GM12878 (cell line): ENCODE measurements around the gene NR6A1. TPM values are rescaled to one million over a fixed set of nuclear protein-coding genes. Genes with fewer than 3 reads are reported as not detected.

Experiments
- ATAC-seq: fragments of 200-7000 bp; cut with Tn5 transposase; 3 replicates; pipeline ENCODE4 v1.9.1; 2020; ENCODE audit warnings: mild to moderate bottlenecking, moderate library complexity
- BruUV-seq: library from RNA; stranded (reverse); fragments of 400-500 nt; replicated peaks from 2 replicates; lab custom pipeline; 2021; lab: Mats Ljungman, UMichigan
- CTCF ChIA-PET: fragments of 300-600 bp; sonication (Branson Sonifier 250); formaldehyde crosslinking; extraction: SDS; loops from one replicate; lab custom pipeline; 2021; ENCODE audit warnings: inconsistent platforms; lab: Yijun Ruan, JAX
- POLR2A ChIA-PET: fragments of 350-600 bp; formaldehyde crosslinking; extraction: SDS; loops from one replicate; lab custom pipeline; 2021; ENCODE audit warnings: inconsistent platforms; lab: Charles Lee
- RAD21 ChIA-PET: fragments of 300-600 bp; sonication (Branson Sonifier 250); formaldehyde crosslinking; loops from one replicate; lab custom pipeline; 2023; ENCODE audit warnings: antibody characterized with exemption; ENCODE audit not compliant: unreplicated experiment; lab: Charles Lee
- SMC1A ChIA-PET: fragments of 300-600 bp; sonication (Branson Sonifier 250); formaldehyde crosslinking; loops from one replicate; lab custom pipeline; 2023; ENCODE audit not compliant: unreplicated experiment, uncharacterized antibody; lab: Charles Lee
- DNase-seq: peaks from one replicate; pipeline ENCODE4 v3.0.0-alpha.2; 2011; ENCODE audit warnings: low read depth, low spot score
- FAIRE-seq: peaks from 3 replicates; lab custom pipeline; 2011; peaks lifted over from hg19 to GRCh38; lab: Jason Lieb, UNC
- H2AFZ ChIP-seq: 2 replicates; pipeline ENCODE4 v1.6.0; 2011; ENCODE audit warnings: low read depth, low read length, control low read depth; ENCODE audit not compliant: control insufficient read depth
- H3K27ac ChIP-seq: 2 replicates; pipeline ENCODE4 v1.5.1; 2011; ENCODE audit warnings: control low read depth; ENCODE audit not compliant: control insufficient read depth, insufficient read depth
- H3K27me3 ChIP-seq, 2 experiments: replicated peaks in 1 of 2; 2 replicates each; pipeline versions ENCODE4 v1.6.0 to v1.6.1; 2011; ENCODE audit warnings: low read length in 1 of 2; ENCODE audit not compliant: control insufficient read depth in 2 of 2, insufficient read depth in 2 of 2
- H3K36me3 ChIP-seq, 2 experiments: 2 replicates each; pipeline ENCODE4 v1.5.1; 2011; ENCODE audit warnings: low read length in 1 of 2; ENCODE audit not compliant: control insufficient read depth in 2 of 2, insufficient read depth in 2 of 2
- H3K4me1 ChIP-seq: 2 replicates; pipeline ENCODE4 v1.6.1; 2011; ENCODE audit warnings: mild to moderate bottlenecking, low read length, moderate library complexity, mixed read lengths; ENCODE audit not compliant: control insufficient read depth, insufficient read depth
- H3K4me2 ChIP-seq: 2 replicates; pipeline ENCODE4 v1.6.0; 2011; ENCODE audit warnings: control low read depth; ENCODE audit not compliant: control insufficient read depth, insufficient read depth
- H3K4me3 ChIP-seq: fragments of 200-600 bp; sonication (generic); 2 replicates; pipeline ENCODE4 v1.5.1; 2016
- H3K79me2 ChIP-seq: 2 replicates; pipeline ENCODE4 v1.6.0; 2011; ENCODE audit warnings: low read length; ENCODE audit not compliant: control insufficient read depth, insufficient read depth
- H3K9ac ChIP-seq: 2 replicates; pipeline ENCODE4 v1.8.0; 2011; ENCODE audit warnings: low read length, control low read depth, mixed read lengths; ENCODE audit not compliant: control insufficient read depth, insufficient read depth
- H3K9me3 ChIP-seq: replicated peaks from 3 replicates; pipeline ENCODE4 v1.5.1; 2011; ENCODE audit warnings: mild to moderate bottlenecking, low read length; ENCODE audit not compliant: control insufficient read depth, insufficient read depth
- H4K20me1 ChIP-seq: 2 replicates; pipeline ENCODE4 v1.6.0; 2011; ENCODE audit not compliant: control insufficient read depth, insufficient read depth
- BRCA1 ChIP-seq: IDR thresholded peaks from 2 replicates; pipeline ENCODE4 v1.6.1; 2011; ENCODE audit warnings: low read depth, low read length, improper control_type of control experiment
- CBX5 ChIP-seq: sonication (generic); IDR thresholded peaks from 2 replicates; pipeline ENCODE4 v1.6.1; 2016; ENCODE audit warnings: low read depth, moderate library complexity, mild to moderate bottlenecking, inconsistent platforms
- SRF ChIP-seq, 2 experiments: IDR thresholded peaks; 2 replicates each; pipeline ENCODE4 v1.6.1; 2011; ENCODE audit warnings: low read depth in 2 of 2, low read length in 2 of 2, mild to moderate bottlenecking in 1 of 2, moderate library complexity in 1 of 2
- TCF12 ChIP-seq: IDR thresholded peaks from 2 replicates; pipeline ENCODE4 v1.6.1; 2011; ENCODE audit warnings: low read depth, mild to moderate bottlenecking, low read length
- TCF7 ChIP-seq: IDR thresholded peaks from 2 replicates; pipeline ENCODE4 v1.6.1; 2014; ENCODE audit warnings: antibody characterized with exemption, borderline replicate concordance
- ZZZ3 ChIP-seq: IDR thresholded peaks from 2 replicates; pipeline ENCODE4 v1.6.1; 2011; ENCODE audit warnings: low read depth; ENCODE audit not compliant: control insufficient read depth, insufficient read length
- WGBS: methylation state at CpG from one replicate; pipeline ENCODE4 v1.1.6; 2016; ENCODE audit warnings: low lambda C conversion rate; ENCODE audit not compliant: insufficient replicate concordance, insufficient coverage; ENCODE audit errors: missing lambda C conversion rate; 5-methylcytosine and 5-hydroxymethylcytosine counted together
- in situ Hi-C: fragments of 300-500 bp; cut with MboI; formaldehyde crosslinking; loops from 9 replicates; pipeline ENCODE4 v1.14.3; 2018; ENCODE audit warnings: mixed read lengths
- intact Hi-C: fragments of 100-400 bp; cut with micrococcal nuclease; formaldehyde crosslinking; loops from one replicate; pipeline ENCODE4 v1.14.2; 2022; ENCODE audit not compliant: unreplicated experiment
- polyA plus RNA-seq, 11 experiments: library from polyadenylated mRNA; depleted of rRNA in 4 of 11; unstranded in 6 of 11; stranded (reverse) in 5 of 11; fragments of >200 nt; fragmentation: Nextera tagmentation in 4 of 11; fragmentation: Illumina TruSeq in 1 of 11; extraction: Ambion mirVana in 4 of 11; extraction: Trizol in 1 of 11; gene quantifications; 1 replicate in 1 of 11; 2 replicates in 10 of 11; pipeline versions ENCODE4 v1.2.1 to v1.2.3, GENCODE V29; 2011 to 2016; ENCODE audit warnings: inconsistent platforms in 2 of 11, missing spikeins in 2 of 11, low read depth in 1 of 11
- total RNA-seq, 4 experiments: library from RNA; depleted of rRNA in 3 of 4; stranded (reverse); fragments of >200 nt in 3 of 4; fragmentation: Illumina TruSeq in 1 of 4; extraction: Trizol in 1 of 4; gene quantifications; 2 replicates each; pipeline versions ENCODE4 v1.2.1 to v1.2.3, GENCODE V29; 2013 to 2021
- TF ChIP-seq, protein P1 (sequence below): fragments of 450-650 bp; formaldehyde crosslinking; IDR thresholded peaks from 2 replicates; pipeline ENCODE4 v1.5.0; 2022; ENCODE audit warnings: mild to moderate bottlenecking, missing genetic modification characterization
- TF ChIP-seq, protein P2 (sequence below): fragments of 150-350 bp; IDR thresholded peaks from 2 replicates; pipeline ENCODE4 v1.6.1; 2016; ENCODE audit warnings: low read depth, low read length

The NR6A1 gene
- total and polyA plus RNA-seq, 10 of the 15 experiments (the other 5 are each of a cell fraction or from before 2014, with no cell fraction given): 1.2 to 9.2 (median 4.6) TPM

DNA sequence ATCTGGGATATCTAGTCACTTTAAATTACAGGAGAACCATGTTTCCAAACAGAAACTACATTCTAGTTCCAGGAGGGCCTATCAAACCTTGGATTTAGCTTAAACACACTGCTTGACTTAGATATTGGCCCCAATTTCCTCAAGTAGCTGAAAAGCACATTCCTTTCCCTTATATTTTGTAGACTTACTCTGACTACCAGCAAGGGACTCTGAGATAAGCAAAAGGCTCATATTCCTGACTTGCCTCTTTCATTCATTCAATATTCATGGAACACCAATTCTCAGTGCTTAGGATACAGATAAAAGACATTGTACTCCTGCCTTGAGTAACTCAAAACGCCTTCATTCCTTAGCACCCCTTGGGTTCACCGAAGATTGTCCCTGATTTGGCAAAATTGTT, 11.8 kb downstream of the NR6A1 start:
- no peak overlapping the region for H3K27ac ChIP-seq
- peaks cover 30% of the 10 kb centered on the region for H3K79me2 ChIP-seq
- H3K4me2 ChIP-seq: no peak overlapping the region
- no peak for DNase-seq
- peaks cover 14% of the 10 kb centered on the region for H3K4me1 ChIP-seq
- no peak for ATAC-seq
- ChIA-PET RAD21 (interaction anchor here (0.7 to 2.9 kb wide), 4 partner anchors 13 to 141 kb away, joined by 3 to 14 read pairs (median 5); no protein-coding TSS in a partner anchor), SMC1A (interaction anchor here (1.1 to 2.7 kb wide), 5 partner anchors 10 to 142 kb away, joined by 3 to 15 read pairs (median 5); partner anchors contain the start of gene NR6A1), POLR2A (interaction anchor here (0.5 to 1.6 kb wide), 4 partner anchors 10 to 137 kb away, joined by 3 to 6 read pairs (median 3); no protein-coding TSS in a partner anchor), CTCF (interaction anchor here (0.7 to 13.9 kb wide), 8 partner anchors 10 to 383 kb away, joined by 3 to 201 read pairs (median 4); no protein-coding TSS in a partner anchor)
- H3K27me3 ChIP-seq: no peaks in the 10 kb centered on the region
- H3K4me3 ChIP-seq: no peak overlapping the region
- H4K20me1 ChIP-seq: no peaks in the 10 kb centered on the region
- H3K36me3 ChIP-seq: no peaks in the 10 kb centered on the region
- no peak overlapping the region for H2AFZ ChIP-seq
- FAIRE-seq: no peak
- H3K9me3 ChIP-seq: no peaks in the 10 kb centered on the region
- no peak overlapping the region for H3K9ac ChIP-seq
- BruUV-seq: no TSS peak
- TF ChIP-seq BRCA1: no peak
- no peak for TF ChIP-seq CBX5
- no peak for TF ChIP-seq ZZZ3
- no peak for TF ChIP-seq TCF7
- no peak for TF ChIP-seq TCF12
- TF ChIP-seq, protein P1, sequence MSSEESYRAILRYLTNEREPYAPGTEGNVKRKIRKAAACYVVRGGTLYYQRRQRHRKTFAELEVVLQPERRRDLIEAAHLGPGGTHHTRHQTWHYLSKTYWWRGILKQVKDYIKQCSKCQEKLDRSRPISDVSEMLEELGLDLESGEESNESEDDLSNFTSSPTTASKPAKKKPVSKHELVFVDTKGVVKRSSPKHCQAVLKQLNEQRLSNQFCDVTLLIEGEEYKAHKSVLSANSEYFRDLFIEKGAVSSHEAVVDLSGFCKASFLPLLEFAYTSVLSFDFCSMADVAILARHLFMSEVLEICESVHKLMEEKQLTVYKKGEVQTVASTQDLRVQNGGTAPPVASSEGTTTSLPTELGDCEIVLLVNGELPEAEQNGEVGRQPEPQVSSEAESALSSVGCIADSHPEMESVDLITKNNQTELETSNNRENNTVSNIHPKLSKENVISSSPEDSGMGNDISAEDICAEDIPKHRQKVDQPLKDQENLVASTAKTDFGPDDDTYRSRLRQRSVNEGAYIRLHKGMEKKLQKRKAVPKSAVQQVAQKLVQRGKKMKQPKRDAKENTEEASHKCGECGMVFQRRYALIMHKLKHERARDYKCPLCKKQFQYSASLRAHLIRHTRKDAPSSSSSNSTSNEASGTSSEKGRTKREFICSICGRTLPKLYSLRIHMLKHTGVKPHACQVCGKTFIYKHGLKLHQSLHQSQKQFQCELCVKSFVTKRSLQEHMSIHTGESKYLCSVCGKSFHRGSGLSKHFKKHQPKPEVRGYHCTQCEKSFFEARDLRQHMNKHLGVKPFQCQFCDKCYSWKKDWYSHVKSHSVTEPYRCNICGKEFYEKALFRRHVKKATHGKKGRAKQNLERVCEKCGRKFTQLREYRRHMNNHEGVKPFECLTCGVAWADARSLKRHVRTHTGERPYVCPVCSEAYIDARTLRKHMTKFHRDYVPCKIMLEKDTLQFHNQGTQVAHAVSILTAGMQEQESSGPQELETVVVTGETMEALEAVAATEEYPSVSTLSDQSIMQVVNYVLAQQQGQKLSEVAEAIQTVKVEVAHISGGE: no peak
- TF ChIP-seq SRF (IDR thresholded peaks at IDR 0.05; ENCODE audit: low read depth in 2 of 2, low read length in 2 of 2): no peak
- TF ChIP-seq, protein P2, sequence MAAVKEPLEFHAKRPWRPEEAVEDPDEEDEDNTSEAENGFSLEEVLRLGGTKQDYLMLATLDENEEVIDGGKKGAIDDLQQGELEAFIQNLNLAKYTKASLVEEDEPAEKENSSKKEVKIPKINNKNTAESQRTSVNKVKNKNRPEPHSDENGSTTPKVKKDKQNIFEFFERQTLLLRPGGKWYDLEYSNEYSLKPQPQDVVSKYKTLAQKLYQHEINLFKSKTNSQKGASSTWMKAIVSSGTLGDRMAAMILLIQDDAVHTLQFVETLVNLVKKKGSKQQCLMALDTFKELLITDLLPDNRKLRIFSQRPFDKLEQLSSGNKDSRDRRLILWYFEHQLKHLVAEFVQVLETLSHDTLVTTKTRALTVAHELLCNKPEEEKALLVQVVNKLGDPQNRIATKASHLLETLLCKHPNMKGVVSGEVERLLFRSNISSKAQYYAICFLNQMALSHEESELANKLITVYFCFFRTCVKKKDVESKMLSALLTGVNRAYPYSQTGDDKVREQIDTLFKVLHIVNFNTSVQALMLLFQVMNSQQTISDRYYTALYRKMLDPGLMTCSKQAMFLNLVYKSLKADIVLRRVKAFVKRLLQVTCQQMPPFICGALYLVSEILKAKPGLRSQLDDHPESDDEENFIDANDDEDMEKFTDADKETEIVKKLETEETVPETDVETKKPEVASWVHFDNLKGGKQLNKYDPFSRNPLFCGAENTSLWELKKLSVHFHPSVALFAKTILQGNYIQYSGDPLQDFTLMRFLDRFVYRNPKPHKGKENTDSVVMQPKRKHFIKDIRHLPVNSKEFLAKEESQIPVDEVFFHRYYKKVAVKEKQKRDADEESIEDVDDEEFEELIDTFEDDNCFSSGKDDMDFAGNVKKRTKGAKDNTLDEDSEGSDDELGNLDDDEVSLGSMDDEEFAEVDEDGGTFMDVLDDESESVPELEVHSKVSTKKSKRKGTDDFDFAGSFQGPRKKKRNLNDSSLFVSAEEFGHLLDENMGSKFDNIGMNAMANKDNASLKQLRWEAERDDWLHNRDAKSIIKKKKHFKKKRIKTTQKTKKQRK: no peak
- TF ChIP-seq, all 136 proteins: peak for 0
- WGBS: 92% methylated on average over 2 of the region's 2 CpGs
- intact Hi-C loops (no loop called here), in situ Hi-C loops (no loop called here)
